HG03460 (cell line): ENCODE results near the gene TMEM144.
A peak's percentile ranks its signal among the peaks of the same experiment; 100 is the strongest.
"Not testable (repeated sequence)": the region's sequence is repeated elsewhere in the genome, so short reads cannot be mapped to it uniquely, and the experiment has no call there.

Source experiments
- ATAC-seq: cut with Tn5 transposase; IDR thresholded peaks from one replicate; pipeline ENCODE4 v1.9.1; 2021; ENCODE audit not compliant: unreplicated experiment

Gene TMEM144

DNA sequence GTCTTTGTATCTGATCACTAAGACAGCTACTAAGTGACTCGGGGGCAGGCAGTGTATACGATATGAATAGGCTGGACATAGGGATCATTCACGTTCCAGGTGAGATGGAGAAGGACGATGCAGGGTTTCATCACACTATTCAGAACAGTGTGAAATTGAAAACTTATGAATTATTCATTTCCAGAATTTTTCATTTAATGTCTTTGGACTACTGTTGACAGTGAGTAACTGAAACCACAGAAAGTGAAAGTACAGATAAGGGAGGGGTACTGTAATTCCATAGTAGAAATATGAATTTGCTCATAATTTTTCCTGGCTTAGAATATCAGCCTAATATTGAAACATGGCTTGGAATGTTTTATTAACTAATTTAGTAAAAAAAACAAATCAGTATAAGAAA is 24.4 kb downstream of the TMEM144 start:
- ATAC-seq = no peak

DNA sequence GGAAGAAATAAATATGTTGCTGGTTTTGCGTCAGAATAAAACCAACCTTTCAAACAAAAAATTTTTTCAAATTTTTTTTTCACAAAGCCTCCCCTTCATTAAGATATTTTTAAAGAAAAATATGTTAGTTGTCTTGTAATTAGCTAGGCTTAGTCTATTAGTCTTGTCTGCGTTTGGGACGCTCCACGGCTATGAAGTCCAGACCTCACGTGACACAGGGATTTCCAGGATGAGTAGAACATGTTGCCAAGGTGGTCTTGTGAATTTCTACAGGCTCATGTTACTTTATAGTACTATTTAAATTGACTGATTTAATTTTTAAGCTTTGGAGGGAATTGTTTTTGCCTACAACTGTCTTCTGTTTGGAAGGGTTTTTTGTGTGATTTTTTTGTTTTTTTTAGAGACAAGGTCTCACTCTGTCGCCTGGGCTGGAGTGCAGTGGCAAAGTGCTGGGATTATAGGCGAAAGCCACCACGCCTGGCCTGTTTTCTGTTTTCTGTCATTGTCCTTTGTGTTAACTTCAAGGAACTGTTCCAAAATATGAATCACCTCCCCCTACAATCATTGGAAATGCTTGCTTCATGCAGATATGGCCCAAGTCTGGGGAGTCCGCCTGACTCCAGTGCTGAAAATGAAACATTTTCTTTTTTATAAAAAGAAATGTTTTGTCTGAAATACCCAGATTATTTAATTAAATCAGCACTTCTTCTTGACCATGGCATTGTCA is 26.2 kb downstream of the TMEM144 start:
- ATAC-seq = no peak

DNA sequence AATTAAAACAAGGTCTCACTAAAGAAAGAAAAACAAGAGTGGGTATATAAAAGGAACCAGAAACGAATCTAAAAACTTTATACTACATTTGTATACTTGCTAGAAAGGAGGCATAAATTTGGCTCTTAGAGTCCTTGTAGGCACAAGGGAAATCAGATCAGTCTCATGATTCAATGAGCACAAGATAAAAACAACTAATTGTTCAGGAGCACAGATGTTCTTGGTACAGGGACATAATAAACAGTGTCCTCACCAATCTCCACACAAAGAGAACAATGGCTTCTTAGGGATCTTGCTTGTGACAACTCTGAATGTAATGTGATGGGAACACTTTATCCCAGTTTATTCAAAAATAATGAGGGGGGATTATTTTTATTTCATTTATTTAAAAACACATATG is 28.3 kb downstream of the TMEM144 start:
- no peak for ATAC-seq

- ATAC-seq = no peak
Observed at GRCh38 chr4:158239196-158239595, 28.9 kb downstream of the TMEM144 start.

DNA sequence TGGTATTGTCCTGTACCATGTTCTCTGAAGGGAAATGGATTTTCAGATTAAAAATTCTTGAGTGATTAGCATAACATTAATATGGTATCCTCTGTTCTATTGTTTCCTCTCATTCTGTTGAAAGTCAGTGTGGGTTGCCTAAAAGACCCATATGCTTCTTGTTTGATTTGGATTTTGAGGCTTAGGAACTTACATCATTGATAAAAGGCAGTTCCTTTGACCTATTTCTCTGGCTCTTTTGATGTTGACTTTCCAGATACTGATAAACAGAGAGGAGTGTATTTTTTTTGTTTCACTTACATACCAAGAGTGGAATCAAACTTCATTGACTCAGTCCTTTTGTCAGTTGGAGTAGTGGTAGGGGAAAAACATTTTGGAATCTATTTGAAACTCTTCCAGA is 32.8 kb downstream of the TMEM144 start:
- ATAC-seq = no peak

GRCh38 chr4:158250321-158250720 is 40.0 kb downstream of the TMEM144 start:
- no peak for ATAC-seq

GRCh38 chr4:158253350-158253980 is 43.2 kb downstream of the TMEM144 start:
- ATAC-seq = peak; percentile 69

GRCh38 chr4:158254292-158254691 is 44.0 kb downstream of the TMEM144 start:
- ATAC-seq = no peak

- peak; percentile 60 for ATAC-seq
Observed at GRCh38 chr4:158255727-158256324, 45.5 kb downstream of the TMEM144 start.

DNA sequence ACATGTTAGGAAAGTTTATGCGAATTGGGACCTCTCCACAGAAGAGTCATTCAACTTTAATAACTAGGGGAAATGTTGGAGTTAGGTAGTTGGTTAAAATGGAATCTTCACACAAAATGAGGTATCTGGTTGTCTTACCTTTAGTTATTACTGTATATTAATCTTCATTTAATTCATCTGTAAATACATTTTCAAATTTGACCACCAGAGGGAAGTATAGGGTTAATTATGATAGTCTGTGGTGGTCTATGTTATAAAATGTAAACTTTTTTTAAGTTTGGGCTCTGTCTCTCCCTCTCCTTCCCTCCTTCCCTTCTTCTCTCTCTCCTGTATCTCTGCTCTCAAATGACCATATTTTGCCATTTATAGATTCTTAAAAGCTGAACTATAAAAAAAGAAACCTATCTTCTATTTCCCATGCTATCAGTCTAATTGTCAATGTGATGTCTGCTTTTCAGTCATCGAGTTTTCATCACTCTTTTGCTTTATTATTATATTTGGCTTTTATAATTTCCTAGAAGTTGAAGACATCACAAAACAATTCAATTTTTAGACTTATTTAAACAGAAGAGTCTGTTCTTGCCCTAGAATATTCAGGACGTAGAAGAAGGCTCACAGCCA is 49.8 kb downstream of the TMEM144 start:
- peak; percentile 53 for ATAC-seq

DNA sequence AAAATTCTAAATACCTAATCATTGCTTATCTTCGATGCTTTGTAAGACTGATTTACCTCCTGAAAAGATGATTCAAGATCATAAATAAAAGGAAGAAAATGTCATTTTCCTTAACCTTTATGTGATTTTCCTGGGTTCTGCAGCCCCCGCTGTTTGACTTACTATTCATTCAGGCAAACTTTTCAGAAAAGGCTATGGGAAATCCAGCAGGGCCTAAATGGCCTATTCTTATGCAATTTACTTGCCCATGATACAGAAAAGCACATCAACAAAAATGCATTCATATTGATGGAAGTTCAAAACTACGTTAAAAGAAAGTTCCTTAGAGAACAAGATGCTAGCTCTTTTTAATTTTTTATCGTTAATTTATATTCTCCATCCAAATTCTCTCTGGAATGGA is 51.2 kb downstream of the TMEM144 start:
- no peak for ATAC-seq

DNA sequence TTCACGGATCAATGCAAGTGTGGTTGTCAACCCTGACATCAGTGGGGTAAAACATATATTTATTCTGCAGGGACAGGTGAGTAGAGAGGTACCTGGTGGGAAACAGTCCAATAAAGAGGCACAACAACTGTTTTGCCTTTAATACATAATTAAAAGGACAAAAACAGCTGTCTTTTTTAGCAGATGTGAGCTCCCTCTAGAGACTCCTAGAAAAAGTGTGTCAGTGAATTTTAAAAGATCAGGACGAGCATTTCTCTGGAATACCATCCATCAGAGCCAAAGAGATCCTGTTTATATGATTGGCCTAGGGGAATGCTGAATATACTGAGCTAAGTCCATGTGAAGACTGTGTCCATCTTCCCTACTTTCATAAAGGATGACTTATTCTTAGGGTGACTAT is 58.3 kb downstream of the TMEM144 start:
- ATAC-seq = no peak

DNA sequence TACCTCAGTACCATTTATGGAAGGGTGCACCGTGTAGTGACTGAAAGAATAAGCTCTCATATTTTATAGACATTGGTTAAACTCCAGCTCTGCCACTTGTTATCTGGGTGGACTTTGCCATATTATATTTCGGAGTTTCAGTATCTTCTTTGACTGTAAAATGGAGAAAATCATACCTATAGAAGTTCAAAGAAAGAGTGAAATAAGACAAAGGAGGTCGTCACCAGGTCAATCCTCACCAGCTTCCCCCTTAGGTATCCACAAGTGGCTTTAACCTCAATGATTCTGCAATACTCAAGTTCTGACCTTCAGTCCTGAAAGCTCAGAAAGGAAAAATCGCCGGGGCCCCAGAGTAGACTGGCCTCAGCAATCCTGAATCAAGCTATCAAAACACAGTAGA is 64.3 kb downstream of the TMEM144 start:
- no peak for ATAC-seq

- no peak for ATAC-seq
Observed at GRCh38 chr4:158277558-158277957, 67.3 kb downstream of the TMEM144 start.

DNA sequence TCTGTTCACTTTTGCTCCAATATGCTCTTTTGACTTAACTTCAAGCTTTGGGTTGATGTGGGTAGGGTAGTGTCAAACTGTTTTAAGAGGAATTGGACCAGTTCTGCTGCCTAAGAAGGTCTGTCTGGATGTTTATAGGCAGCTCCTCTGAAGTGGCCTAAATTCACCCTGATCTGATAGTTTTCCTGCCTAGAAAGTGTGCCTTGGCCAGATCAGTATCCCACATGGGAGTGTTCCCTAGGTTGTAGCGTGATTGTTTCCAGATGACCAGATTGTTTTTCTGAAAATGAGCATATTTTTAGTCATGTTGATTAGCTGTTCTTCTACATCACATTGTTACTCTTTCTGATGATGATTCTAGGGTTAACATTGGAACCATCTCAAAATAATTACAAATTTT is 68.8 kb downstream of the TMEM144 start:
- not testable (repeated sequence) for ATAC-seq

GRCh38 chr4:158280856-158281255 is 70.6 kb downstream of the TMEM144 start:
- no peak for ATAC-seq

GRCh38 chr4:158282252-158282651 is 72.0 kb downstream of the TMEM144 start:
- ATAC-seq = no peak

- ATAC-seq = no peak
Observed at GRCh38 chr4:158285429-158286216, 75.3 kb downstream of the TMEM144 start.

- ATAC-seq = no peak
Observed at GRCh38 chr4:158290912-158291311, 80.6 kb downstream of the TMEM144 start.

GRCh38 chr4:158291334-158292055 is 81.2 kb downstream of the TMEM144 start:
- ATAC-seq = no peak
